EH (cell line): ENCODE data around the gene GREB1.
A peak's percentile ranks its signal among the peaks of the same experiment; 100 is the strongest.

Source experiments
- DNase-seq: peaks from one replicate; pipeline ENCODE4 v3.0.0-alpha.2; 2015; ENCODE audit warnings: low read depth

The GREB1 gene

GRCh38 chr2:11512431-11512830 is 21.4 kb upstream of the GREB1 start:
- no peak for DNase-seq

DNA sequence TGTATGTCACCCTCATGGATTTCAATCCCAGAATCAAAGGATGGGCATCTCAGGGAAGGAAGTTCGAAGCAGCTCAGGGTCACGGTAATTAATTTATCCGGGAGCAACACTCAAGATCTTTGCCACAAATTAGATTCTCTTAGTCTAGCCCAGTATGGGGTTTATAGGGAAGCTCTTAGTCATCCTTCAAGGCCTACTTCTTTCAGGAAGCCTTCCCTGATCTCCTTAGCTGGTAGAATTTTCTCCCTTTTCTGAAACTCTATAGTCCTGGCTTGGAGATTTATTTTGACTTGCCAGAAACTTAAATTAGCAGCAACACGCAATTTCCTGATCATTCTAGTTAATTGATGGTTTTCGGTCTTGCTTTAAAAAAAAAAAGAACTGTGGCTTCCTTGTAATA is 20.5 kb upstream of the GREB1 start:
- no peak for DNase-seq

GRCh38 chr2:11514081-11514730 is 19.6 kb upstream of the GREB1 start:
- DNase-seq = no peak

- no peak for DNase-seq
These were observed 18.9 kb upstream of the GREB1 start for GRCh38 chr2:11514904-11515303.

DNA sequence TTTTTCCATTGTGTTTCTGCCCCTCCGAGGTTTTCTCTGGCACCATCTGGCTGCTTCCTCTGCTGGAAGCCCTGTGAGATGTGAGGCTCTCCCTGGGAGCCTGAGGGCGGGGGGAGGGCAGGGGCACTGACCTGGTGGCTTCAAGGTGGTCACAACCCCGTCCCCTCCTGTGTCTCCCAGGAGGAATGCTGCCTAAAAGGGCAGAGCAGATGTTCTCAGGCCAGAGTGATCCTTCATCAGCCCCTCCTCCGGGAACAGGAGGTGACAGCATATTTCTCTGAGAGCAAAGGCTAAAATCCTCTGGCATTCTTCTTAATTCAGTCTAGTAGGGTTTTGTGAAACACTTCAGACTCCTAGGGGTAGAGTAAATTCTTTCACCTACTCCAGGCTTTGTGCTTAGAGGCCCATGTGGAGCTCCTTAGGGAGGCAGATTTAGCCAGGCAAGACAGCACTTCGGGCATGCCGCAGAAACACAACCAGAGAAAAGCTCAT is 18.3 kb upstream of the GREB1 start:
- no peak for DNase-seq

GRCh38 chr2:11516984-11517648 is 16.7 kb upstream of the GREB1 start:
- no peak for DNase-seq

DNA sequence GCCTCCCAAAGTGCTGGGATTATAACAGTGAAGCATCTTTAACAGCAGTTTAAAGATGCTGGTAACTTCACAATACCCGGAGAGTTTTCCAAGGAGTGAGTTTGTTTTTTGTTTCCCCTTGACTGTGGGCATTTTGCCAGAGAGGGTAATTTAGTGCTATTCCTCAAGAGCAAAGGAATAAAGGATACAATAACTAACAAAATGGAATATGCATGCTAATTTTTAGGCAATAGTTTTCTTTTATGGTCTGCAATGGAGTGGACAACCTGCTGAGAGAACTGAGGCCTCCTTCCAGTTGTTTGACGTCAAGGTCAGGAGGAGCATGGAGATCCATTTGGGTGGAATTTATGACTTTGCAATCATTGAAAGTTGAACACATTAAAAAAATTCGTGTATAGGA is 15.9 kb upstream of the GREB1 start:
- DNase-seq = no peak

- DNase-seq = no peak
These were observed 13.7 kb upstream of the GREB1 start for GRCh38 chr2:11520092-11520693.

DNA sequence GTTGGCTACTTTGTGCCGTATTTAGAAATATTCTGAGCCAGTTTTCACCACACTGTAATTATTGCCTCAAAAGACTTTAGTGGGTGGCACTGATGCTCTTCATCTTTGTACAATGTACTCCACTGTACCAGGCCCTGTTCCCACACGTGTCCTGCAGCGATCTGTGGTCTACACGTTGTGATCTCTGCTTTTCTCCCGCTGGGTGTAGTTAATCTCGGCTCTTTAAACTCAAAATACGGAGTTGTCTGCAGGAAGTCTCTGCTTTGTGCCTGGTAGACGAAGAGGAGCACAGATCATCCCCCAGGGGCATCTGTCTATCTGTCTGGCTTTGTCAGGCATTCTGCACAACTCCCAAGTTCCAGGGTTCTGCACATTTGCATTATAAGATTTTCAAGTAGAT is 12.1 kb upstream of the GREB1 start:
- DNase-seq = no peak

GRCh38 chr2:11524470-11524869 is 9.4 kb upstream of the GREB1 start:
- no peak for DNase-seq

- DNase-seq = no peak
These were observed 8.1 kb upstream of the GREB1 start for GRCh38 chr2:11525762-11526161.

GRCh38 chr2:11527001-11527400 is 6.8 kb upstream of the GREB1 start:
- DNase-seq = no peak

- no peak for DNase-seq
These were observed 5.6 kb upstream of the GREB1 start for GRCh38 chr2:11528228-11528627.

- DNase-seq = no peak
These were observed 2.9 kb upstream of the GREB1 start for GRCh38 chr2:11530864-11531465.

DNA sequence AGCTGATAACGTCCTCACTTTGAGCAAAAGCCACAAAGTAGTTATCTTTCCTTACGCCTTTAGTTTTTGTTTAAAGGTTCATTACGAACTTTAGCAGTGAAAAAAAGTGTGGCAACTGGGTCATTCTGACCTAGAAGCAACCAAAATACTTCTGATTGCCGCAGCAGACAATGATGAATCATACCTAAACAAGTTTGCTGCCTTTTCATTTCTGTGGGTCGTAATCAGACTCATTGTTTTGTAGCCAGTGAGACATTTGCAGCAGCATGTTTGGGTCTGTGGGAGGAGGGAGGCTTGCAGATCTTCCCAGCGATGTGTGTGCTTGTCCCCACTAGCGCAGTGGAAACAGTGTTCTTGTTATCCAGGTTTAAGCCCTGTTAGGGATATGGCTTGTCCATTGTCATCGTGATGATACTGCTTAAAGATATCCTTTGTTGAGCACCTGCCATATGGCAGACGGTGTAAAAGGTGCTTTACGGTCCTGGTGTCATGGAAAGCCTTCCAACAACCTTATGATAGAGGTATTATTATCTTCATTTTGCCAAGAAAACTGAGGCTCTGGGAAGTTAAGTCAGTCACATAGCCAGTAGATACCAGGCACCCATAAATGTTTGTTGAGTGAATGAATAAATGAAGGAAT is 1.3 kb upstream of the GREB1 start:
- DNase-seq = peak; percentile 42

DNA sequence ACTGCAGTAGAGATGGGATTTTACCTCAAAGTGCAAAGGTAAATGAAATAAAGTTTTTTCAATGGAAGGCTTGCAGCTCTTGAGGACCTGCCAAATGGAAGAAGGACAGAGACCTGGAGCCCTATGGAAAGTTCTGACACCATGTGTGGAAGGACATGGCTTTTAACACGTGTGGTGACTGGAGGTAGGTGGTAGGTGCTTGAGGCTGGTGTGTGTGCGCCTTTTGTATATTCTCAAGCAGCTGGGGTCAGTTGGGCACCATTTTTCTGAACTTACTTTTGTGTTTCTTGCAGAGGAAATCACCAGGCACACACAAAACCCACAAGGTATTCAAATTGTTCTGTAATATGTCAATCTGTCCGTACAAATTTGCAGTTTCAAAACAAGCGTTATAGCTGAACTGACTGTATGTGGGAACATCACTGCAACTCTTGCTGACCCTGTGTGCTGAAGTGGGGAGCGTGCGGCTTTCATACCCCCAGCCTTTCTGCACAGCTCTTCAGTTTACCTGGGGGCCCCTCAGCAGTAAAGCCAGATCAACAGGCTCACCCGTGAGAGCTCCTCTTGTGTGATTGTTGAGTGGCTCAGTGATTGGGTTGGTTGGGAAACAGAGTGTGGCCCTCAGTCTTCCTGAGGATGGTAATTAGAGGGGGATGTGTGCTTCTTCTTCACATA is 363 bp downstream of the GREB1 start:
- no peak for DNase-seq

GRCh38 chr2:11534746-11535484 is 1.1 kb downstream of the GREB1 start:
- no peak for DNase-seq

- no peak for DNase-seq
These were observed 2.1 kb downstream of the GREB1 start for GRCh38 chr2:11535899-11536344.

- no peak for DNase-seq
These were observed 4.1 kb downstream of the GREB1 start for GRCh38 chr2:11537951-11538350.

DNA sequence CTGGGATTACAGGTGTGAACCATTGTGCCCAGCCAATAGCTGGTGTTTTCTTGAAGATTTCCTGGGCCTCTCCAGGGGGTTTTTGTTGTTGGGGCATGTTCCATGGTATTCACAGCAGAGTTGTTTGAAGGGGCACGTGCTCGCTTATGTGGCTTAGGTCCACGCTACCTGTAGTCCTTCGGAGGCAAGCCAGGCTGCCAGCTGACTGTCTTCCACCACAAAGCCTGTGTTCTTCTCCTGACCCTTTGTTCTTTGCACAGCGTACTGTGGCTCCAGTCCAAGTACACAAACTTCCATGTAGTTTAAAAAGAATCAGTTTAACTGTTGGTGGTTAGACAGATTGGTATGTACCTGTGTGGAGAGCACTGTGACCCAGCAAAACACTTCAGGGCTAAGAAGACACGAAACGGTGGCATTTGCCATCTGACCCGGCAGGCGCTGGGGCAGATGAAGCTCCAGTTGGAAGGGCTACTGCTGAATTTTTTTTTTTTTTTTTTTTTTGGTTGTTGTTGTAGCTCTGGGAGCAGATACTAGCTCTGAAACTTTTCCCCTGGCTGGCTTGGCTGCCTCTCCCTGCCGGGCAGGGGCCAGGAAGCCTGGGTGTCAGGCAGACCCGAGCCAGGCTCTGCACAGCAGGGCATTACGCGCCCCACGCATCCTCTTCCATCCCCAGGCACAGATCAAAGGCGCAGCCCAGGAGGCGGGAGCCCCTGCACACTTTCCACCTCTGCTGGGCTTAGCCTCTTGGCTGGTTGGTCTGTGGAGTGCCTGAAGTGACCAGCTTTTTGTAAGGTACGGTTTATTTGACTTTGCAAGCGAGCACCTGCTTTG is 5.7 kb downstream of the GREB1 start:
- DNase-seq = no peak
